DOHH2 (cell line): ENCODE results near the gene PRDM7.

Experiments used
- CTCF ChIP-seq: fragments of 200-600 bp; sonication (generic); IDR thresholded peaks from one replicate; pipeline ENCODE4 v1.5.1; 2014; ENCODE audit warnings: antibody characterized with exemption, mild to moderate bottlenecking, low read depth, low read length; ENCODE audit not compliant: poor library complexity, severe bottlenecking
- EZH2phosphoT487 ChIP-seq: fragments of 200-600 bp; sonication (generic); IDR thresholded peaks from 2 replicates; pipeline ENCODE4 v1.6.1; 2017; ENCODE audit warnings: borderline replicate concordance, mild to moderate bottlenecking, antibody characterized with exemption, low read length, moderate library complexity, mixed read lengths

DNA sequence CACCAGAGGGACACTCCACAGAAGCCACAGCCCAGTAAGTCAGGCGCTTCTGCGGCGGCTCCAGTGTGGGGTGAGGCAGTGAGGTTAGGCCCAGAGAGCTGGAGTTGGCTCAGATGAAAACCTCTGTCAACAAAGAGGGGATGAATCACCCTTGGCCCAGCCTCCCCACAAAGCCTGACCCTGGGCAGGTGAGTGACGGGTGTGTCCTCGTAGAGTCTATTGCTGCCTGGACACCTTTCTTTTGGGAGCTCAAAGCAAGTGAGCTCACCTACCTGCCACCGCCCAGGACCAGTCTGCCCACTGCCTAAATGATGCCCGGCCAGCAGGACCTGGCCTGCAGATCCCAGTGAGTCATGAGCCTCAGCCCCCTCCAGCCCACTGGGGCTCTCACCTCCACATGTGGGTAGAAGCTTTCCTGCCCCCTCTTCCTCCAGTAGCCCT, 33.0 kb downstream of the PRDM7 start:
- TF ChIP-seq CTCF (no peak), EZH2phosphoT487 (no peak)
